ENCODE data around the gene PFKP. TPM values are rescaled to one million over a fixed set of nuclear protein-coding genes. Genes with fewer than 3 reads are reported as not detected.
"Not testable (repeated sequence)": the region's sequence is repeated elsewhere in the genome, so short reads cannot be mapped to it uniquely, and the experiment has no call there.

PFKP gene
- total RNA-seq, 1 experiment from 2014 or later = 971 TPM

DNA sequence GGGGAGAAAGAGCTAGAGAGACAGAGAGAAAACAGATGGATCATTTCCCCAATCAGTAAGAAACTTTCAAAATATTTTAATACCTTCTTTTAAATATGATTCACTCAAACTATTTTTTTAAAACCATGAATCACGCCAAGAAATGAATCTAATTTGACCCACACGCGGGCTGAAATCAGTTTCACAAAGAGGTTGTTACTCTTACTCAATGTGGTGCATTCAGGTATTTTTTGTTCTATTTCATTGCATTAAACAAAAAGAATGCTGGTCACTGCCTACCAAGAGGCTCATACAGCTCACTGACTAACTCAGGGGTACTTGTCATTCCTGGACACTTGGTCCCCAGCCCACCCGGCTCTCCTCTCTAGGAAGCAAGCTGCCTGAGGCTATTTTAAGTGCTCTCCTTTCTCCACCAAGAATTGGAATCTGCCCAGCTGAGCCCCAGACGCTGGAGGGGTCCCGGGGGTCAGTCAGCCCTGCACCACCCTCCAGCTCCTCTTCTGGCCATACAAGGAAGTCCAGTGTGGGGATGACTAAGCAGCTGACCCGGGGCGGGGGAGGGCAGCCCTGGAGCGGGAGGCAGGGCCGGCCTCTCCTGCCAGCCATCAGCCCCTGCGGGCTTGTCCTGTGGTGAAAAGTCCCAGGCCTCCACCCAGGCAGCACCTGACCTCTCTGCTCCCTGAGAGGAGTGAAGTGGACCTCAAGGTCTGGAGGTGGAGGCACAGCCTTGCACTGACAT is 21.7 kb upstream of the PFKP start:
- peak; percentile 99 for DNase-seq (ENCODE audit: low read depth)
- in situ Hi-C loops (cut with HindIII; ENCODE audit: low pct_unique_long_range_greater_than_20kb, low sequenced_read_pairs) = no loop called here

DNA sequence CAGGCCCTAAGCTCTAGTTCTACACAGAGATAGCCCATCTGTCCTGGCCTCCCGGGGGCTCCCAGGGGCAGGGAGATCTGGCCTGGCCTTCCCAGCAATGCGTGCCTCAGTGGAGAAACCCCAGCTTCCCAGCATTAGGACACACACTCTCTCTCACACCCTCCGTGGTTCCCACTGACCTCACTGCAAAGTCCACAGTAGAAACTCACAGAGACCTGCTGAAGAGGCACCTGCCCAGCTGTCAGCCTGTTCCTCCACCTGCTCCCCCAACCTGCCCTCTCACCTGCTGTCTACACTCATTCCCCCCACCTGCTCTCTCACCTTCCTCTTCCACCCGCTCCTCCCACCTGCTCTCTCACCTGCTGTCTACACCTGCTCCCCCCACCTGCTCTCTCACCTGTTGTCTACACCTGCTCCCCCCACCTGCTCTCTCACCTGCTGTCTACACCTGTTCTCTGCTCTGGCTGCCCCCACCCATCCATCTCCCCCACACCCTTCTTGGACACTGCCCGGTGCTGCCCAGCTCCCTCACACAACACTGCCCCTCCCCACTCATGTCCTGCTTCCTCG is 21.1 kb upstream of the PFKP start:
- in situ Hi-C loops (cut with HindIII; ENCODE audit: low pct_unique_long_range_greater_than_20kb, low sequenced_read_pairs) = no loop called here
- no peak for DNase-seq (ENCODE audit: low read depth)

DNA sequence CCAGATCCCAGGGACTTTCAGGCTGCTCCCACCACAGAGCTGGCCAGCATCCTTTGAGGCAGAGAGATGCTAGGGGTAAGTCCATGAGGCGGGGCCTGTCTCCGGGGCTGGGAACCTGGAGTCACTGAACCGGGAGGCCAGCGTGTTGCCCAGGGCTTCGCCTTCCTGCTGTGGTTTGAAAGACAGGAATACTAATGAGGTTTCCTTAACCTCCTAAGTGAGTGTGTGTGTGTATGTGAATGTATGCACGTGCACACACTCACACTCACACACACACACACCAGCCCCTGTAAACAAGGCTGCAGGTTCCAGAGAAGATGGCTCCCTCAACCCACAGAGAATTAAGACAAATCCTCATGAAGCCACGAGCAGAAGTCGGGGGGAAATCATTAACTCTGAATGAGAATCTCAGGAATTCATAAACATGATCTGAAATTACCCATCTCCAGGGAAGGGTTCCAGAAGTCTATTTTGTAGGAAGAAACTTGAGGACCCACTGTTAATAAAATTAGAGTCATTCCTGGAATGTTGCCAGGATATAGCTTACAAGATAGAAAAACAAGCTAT is 20.3 kb upstream of the PFKP start:
- peak; percentile 92 for DNase-seq (ENCODE audit: low read depth)
- in situ Hi-C loops (cut with HindIII; ENCODE audit: low pct_unique_long_range_greater_than_20kb, low sequenced_read_pairs) = no loop called here

DNA sequence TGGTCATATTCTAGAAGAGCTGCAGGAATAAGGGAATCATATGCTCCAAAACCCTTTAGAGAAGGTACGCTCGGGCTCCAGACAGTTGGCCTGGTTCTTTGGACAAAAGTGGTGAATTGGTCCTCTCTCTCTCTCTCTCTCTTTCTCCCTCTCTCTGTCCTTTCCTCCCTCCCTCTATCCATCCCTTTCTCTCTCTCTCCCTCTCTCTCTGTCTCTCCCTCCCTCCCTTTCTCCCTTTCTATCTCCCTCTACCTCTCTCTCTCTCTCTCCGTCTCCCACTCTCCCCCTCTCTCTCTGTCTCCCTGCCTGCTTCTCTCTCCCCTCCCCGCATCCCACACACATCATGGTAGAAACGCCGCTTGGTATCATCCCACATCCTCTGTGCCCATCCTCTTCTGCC is 19.8 kb upstream of the PFKP start:
- in situ Hi-C loops (cut with HindIII; ENCODE audit: low pct_unique_long_range_greater_than_20kb, low sequenced_read_pairs) = no loop called here
- no peak for DNase-seq (ENCODE audit: low read depth)

DNA sequence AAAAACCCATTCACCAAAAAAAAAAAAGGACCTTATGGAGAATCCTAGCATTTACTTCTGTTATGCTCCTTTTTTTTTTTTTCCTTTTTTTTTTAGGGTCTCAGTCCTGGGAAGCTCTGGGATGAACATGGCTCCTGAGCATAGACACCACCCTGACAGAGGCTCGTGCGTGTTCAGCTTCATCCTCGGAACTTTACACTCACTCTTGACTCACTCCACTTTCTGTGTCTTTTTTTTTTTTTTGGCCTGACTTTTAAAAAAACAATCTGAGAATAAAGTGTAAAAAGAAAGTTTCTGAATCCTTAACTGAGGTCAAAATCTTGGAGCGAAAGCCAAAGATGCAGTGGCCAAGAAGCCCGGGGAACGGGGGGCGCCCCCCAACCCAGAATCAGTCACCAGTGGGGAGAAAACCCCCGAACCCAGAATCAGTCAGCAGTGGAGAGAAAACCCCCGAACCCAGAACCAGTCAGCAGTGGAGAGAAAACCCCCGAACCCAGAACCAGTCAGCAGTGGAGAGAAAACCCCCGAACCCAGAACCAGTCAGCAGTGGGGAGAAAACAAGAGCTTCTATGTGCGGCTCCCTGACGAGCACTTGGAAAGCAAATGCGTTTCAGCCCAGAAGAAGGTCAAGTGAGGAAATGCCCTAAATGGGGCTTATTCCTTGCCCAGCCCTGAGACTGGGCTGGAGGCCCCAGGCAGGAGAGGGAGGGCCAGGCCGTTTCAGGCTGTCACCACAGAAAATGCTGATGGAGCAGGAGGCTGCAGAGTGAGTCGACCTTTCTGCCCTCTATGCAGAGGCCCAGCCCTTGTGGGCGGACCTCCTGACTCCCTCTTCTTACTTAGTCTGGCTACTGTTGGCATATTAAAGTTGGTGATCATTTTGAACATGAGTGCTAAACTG is 19.0 kb upstream of the PFKP start:
- in situ Hi-C loops (cut with HindIII; ENCODE audit: low pct_unique_long_range_greater_than_20kb, low sequenced_read_pairs) = no loop called here
- DNase-seq (ENCODE audit: low read depth) = peak; percentile 90

DNA sequence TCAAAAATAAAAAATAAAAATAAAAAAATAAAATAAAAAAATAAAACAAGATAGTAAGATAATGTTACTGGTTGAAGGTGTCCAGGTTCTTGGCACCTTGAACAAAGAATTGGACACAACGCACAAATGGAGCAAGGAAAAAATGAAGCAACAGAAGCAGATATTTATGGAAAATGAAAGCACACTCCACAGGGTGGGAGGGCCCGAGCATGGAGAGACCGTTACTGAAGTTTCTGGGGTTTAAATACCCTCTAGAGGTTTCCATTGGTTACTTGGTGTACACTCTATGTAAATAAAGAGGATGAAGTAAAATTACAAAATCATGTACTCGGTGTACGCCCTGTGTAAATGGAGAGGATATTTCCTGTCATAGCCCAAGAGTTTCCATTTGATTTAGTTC is 15.7 kb upstream of the PFKP start:
- in situ Hi-C loops (cut with HindIII; ENCODE audit: low pct_unique_long_range_greater_than_20kb, low sequenced_read_pairs) = no loop called here
- no peak for DNase-seq (ENCODE audit: low read depth)

DNA sequence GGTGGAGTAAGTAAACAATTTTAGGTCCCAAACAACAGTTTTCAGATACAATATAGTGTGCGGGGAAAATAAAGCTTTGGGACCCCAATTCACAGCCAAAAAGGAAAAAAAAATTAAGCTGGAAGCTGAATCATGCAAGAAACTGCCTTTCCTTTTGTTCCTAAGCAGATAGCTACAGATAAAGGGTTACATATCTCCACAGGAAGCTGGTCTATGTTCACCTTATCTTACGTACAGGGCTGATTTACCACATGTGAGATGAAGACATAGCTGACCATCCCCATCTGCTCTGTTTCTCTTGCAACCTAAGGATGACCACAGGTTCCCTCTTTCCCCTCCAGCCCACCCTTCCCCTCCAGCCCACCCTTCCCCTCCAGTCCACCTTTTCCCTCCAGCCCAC is 14.2 kb upstream of the PFKP start:
- in situ Hi-C loops (cut with HindIII; ENCODE audit: low pct_unique_long_range_greater_than_20kb, low sequenced_read_pairs) = no loop called here
- no peak for DNase-seq (ENCODE audit: low read depth)

DNA sequence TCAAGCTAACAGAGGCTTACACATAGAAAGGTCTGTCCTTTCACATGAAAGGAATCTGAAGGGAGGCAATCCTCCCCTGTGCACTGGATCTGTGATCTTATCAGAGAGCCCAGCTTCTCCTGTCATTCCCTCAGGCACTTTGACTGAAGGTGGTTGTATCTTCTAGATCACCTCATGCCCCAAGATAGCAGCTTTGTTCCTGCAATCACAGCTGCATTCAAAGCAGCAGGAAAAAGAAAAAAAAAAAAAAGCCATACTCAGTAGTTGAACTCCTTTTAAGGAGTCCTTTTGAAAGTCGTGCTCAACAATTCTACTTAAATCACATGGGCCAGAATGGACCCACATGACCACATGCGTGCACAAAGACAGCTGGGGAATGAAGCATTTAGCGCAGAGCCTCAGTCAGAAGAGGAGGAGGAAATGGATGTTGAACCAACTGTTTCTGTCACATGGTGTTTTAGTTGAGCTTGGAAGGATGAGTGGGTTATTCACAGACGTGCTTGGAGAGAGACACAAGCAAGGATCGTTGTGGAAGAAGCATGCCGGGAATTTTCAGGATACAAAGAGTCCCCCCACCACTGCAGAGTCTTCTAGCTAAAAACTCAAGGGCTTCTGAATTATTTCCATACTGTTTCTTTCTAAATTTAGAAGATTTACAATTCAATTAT is 13.0 kb upstream of the PFKP start:
- in situ Hi-C loops (cut with HindIII; ENCODE audit: low pct_unique_long_range_greater_than_20kb, low sequenced_read_pairs) = no loop called here
- DNase-seq (ENCODE audit: low read depth) = no peak

DNA sequence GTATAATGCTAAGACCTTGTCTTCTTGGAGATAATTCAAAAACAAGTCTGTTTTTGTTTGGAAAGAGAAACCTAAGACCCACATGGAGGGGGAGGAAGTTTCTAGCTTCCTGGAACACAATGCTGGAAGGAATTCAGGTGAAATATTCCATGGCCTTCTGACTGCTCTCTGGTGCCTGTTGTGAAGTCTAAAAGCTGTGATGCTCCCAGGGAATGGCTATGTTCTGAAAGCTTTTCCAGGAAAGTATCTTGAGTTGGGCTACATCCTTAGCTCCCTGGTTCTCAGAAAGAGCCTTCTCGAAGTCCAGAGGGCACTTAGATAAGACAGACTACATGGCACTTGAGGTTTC is 12.5 kb upstream of the PFKP start:
- in situ Hi-C loops (cut with HindIII; ENCODE audit: low pct_unique_long_range_greater_than_20kb, low sequenced_read_pairs) = no loop called here
- DNase-seq (ENCODE audit: low read depth) = no peak

DNA sequence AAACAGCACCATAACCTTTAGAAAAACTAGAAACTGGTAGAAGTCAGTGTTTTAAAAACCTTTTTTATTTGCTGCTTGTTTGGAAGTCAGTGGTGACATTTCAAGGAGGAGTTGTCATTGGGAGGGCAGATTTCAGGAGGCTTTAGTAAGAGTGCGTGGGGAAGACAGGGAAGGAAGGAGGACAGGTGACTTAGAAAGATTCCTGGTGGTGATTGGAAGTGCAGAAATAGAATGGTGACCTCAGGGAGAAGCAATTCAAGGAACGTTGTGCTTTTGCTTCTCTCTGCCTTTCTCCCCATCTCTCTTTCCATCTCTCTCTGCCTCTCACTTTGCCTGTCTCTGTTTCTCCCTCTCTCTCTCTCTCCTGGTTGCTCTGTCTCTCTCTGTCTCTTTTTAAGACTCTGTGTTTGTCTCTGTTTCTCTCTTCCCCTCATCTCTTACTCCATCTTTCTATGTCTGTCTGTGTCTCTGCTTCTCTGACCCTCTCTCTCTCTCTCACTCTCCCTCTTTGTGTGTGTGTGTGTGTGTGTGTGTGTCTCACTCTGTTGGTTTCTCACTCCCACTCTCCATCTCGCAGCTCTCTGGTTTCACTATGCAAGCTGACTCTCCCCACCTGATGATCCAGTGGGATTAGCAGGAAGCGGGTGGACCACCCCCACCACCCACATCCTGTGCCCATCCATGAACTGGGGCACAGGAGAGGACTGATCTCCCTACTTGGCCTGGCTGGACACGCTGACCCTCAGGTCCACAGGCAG is 10.9 kb upstream of the PFKP start:
- DNase-seq (ENCODE audit: low read depth) = no peak
- in situ Hi-C loops (cut with HindIII; ENCODE audit: low pct_unique_long_range_greater_than_20kb, low sequenced_read_pairs) = no loop called here

DNA sequence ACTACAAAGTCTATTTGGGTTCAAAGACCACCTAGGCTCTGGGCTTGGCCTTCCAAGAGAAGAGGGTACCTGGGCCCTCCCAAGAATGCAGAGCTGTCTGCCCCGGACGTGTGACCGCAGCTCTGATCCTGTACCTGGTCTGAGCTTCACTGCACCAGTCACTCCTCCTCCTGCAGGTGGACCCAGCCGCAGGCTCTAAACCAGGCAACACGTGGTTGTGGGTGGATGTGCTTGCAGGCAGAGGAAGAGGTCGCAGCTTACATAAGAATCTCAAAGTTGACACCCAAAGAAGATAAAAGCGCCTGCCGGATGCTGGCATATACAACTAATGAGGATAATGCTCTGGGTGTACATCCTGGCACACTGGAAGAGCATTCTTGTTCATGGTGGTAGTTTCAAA is 9.4 kb upstream of the PFKP start:
- in situ Hi-C loops (cut with HindIII; ENCODE audit: low pct_unique_long_range_greater_than_20kb, low sequenced_read_pairs) = no loop called here
- DNase-seq (ENCODE audit: low read depth) = no peak

DNA sequence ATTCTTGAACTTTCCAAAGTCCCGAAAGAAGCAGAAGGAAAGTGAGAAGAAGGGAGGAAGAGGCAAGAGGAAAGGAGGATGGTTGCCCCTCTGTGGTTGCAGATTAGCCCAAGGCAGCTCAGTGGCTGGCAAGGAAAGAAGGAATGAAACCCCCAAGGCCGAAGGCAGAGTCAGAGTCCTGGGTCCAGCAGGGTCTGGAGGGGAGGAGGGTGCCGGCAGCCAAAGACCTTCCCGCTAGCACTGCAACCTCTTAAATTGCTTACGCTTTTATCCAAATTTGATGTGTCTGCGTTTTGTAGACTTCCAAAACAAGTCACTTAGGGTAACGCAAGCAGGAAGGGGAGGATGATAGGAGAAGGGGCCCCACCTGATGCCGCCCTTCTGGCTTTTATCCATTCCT is 7.4 kb upstream of the PFKP start:
- in situ Hi-C loops (cut with HindIII; ENCODE audit: low pct_unique_long_range_greater_than_20kb, low sequenced_read_pairs) = no loop called here
- no peak for DNase-seq (ENCODE audit: low read depth)

DNA sequence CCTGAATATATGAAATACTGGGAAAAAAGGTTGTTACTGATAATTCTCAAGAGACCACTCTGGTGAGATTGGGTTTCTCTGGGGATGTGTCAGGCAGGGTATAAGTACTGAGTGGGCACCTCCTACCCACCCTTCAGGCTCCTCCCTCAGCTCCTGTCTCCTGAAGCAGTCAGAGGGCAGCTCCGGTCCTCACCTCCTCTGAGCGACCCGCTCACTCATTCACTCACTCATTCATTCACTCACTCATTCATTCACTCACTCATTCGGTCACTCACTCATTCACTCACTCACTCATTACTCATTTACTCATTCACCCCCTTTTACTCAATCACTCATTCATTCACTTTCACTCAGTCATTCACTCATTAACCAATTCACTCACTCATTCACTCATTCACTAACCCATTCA is 6.9 kb upstream of the PFKP start:
- in situ Hi-C loops (cut with HindIII; ENCODE audit: low pct_unique_long_range_greater_than_20kb, low sequenced_read_pairs) = no loop called here
- DNase-seq (ENCODE audit: low read depth) = no peak

DNA sequence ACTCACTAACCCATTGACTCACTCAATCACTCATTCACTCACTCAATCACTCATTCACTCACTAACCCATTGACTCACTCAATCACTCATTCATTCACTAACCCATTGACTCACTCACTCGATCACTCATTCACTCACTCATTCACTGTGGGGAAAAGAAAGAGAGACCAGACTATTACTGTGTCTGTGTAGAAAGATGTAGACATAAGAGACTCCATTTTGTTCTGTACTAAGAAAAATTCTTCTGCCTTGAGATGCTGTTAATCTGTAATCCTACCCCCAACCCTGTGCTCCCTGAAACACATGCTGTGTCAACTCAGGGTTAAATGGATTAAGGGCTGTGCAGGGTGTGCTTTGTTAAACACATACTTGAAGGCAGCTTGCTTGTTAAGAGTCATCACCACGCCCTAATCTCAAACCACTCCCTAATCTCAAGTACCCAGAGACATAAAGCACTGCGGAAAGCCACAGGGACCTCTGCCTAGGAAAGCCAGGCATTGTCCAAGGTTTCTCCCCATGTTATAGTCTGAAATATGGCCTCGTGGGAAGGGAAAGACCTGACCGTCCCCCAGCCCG is 5.9 kb upstream of the PFKP start:
- in situ Hi-C loops (cut with HindIII; ENCODE audit: low pct_unique_long_range_greater_than_20kb, low sequenced_read_pairs); DNase-seq (ENCODE audit: low read depth): not testable (repeated sequence)

DNA sequence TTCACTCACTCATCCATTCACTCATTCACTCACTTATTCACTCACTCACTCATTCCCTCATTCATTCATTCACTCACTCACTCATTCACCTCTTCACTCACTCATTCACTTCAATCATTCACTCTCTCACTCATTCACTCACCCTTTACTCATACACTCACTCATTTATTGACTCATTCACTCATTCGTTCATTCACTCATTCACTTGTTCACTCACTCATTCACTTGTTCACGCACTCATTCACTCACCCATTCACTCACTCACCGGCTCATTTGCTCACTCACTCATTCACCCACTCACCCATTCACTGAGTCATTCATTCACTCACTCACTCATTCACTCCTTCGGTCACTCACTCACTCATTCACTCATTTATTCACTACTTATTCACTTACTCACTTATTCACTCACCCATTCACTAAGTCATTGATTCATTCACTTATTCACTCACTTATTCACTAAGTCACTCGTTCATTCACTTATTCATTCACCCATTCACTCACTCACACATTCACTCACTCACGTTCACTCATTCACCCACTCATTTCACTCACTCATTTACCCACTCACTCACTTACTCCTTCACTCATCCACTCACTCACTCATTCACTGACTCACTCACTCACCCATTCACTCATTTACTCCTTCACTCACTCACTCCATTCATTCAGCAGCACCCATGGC is 4.7 kb upstream of the PFKP start:
- no peak for DNase-seq (ENCODE audit: low read depth)
- in situ Hi-C loops (cut with HindIII; ENCODE audit: low pct_unique_long_range_greater_than_20kb, low sequenced_read_pairs) = no loop called here

DNA sequence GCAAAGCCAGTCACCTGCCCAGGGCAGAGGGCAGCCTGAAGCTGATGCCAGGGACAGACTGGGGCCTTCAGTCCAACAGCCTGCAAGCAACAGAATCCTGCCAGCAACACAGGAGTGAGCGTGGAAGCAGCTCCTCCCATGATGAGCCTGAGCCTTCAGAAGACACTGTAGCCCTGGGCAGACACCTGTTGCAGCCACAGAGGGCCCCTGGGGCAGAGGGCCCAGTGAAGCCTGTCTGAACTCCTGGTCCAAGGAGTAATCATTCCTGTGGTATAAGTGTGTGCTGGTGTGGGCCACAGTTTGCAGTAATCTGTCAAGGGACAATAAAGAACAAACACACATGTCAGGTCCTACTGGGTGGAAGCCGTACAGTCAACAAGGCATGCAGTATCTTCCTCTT is 2.9 kb upstream of the PFKP start:
- in situ Hi-C loops (cut with HindIII; ENCODE audit: low pct_unique_long_range_greater_than_20kb, low sequenced_read_pairs) = no loop called here
- DNase-seq (ENCODE audit: low read depth) = no peak

DNA sequence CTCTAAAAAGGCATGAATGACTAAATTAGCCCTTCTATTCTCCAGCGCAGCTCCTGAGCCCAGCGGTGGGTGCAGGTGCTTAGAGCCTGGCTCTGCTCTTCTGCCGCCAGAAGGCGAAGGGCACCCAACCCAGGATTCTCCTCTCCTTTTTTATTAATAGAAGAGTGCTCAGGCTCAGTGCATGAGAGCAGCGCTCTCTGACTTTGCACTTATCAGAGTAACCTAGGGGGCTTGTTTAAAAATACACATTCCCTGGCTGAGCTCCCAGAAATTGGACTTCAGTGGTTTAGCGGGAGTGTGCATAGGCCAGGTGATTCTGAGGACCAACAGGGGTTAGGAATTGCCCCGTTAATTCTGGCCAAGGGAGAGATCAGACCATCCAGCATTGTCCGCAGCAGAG is 1.7 kb upstream of the PFKP start:
- in situ Hi-C loops (cut with HindIII; ENCODE audit: low pct_unique_long_range_greater_than_20kb, low sequenced_read_pairs) = no loop called here
- no peak for DNase-seq (ENCODE audit: low read depth)
